SIG-M5 (cell line): ENCODE results near the gene OR51E2.

Experiments
- DNase-seq: peaks from one replicate; lab custom pipeline; 2025; lab: John Stamatoyannopoulos, UW

OR51E2 gene

DNA sequence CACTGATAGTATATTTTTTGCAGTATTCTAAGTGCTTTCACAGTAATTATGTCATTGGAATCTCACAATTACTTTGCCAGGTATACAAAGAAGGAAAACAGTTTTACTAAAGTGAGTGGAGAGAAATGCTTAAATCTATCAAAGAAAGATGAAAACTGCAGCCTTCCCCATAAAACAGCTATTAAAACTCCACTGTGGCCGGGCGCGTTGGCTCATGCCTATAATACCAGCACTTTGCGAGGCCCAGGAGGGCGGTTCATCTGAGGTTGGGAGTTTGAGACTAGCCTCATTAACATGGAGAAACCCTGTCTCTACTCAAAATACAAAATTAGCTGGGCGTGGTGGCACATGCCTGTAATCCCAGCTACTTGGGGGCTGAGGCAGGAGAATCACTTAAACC lies 34.8 kb downstream of the OR51E2 start:
- no peak for DNase-seq

DNA sequence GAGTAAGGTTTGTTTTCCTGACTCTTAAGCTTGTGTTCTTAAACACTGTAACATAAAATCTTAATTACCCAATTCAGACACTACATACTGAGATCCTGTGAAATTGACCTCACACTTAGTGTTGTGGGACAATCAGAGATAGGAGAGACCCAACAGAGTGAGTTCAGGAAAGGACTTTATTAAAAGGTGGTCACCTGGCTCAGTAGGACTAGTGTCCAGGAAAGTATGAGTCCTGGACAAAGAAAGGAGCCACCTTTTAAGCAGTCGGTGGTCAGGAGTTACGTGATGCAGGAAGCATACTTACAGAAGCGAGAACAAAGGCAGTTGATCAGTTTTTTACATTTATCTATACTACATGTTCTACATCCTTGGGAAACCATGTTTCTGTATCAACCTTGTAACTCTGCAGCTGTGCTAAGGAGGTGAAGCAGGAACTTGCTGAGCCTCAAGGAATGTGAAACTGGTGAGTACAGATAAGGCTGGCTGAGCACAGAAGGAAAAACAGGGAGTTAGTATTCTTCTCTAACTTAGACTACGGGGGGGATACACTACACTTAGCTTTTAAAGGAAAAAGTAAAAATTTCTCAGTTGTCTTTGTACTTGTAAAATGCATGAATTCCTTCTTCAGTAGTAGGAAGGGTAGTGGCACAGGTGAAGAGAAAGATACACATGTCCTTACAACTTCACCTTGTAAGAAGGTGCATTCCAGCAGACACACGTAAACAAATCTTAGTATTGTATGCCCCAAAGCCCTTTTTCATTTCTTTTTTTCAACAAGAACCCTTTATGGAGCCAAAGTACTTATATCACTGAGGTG lies 38.8 kb downstream of the OR51E2 start:
- no peak for DNase-seq

DNA sequence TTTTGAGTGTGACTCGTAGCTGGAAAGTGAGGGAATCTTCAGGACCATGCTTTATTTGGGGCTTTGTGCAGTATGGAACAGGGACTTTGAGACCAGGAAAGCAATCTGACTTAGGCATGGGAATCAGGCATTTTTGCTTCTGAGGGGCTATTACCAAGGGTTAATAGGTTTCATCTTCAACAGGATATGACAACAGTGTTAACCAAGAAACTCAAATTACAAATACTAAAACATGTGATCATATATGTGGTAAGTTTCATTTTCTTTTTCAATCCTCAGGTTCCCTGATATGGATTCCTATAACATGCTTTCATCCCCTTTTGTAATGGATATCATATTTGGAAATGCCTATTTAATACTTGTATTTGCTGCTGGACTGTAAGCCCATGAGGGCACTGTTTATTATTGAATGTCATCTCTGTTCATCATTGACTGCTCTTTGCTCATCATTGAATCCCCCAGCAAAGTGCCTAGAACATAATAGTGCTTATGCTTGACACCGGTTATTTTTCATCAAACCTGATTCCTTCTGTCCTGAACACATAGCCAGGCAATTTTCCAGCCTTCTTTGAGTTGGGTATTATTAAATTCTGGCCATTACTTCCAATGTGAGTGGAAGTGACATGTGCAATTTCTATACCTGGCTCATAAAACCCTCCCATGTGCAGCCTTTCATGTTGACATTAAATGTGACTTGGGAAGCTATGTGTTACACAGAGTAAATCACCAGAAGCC lies 42.9 kb downstream of the OR51E2 start:
- no peak for DNase-seq

- no peak for DNase-seq
These were observed 49.9 kb downstream of the OR51E2 start for GRCh38 chr11:4647766-4648165.

DNA sequence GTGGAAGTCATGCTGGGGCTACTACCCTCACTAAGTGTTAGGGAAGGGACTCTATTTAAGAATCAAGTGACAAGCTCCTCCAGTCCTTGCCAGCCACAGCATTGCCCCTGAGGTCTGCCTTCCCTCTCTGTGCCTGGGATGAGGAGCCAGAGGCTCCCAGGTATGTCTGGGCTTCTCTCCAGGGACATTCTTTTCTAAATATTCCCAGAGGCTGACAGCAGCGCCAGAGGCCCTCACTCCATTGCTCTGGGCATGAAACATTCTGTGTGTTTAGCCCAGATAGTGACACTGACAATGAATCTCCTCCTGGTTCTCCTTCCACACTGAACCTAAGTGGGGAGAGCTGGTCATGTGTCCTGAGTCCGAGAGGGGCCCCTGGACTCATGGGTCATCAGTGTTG lies 51.7 kb downstream of the OR51E2 start:
- no peak for DNase-seq

- DNase-seq = no peak
These were observed 53.4 kb downstream of the OR51E2 start for GRCh38 chr11:4644233-4644632.

GRCh38 chr11:4643682-4644081 lies 54.0 kb downstream of the OR51E2 start, which contains the start of gene OR51E1:
TSS of gene OR51E1 (plus strand) at chr11:4643982. CDS start at chr11:4652527, 8,545 bp downstream.
- no peak for DNase-seq

- DNase-seq = no peak
These were observed 54.6 kb downstream of the OR51E2 start for GRCh38 chr11:4643076-4643475.

- DNase-seq = no peak
These were observed 55.6 kb downstream of the OR51E2 start for GRCh38 chr11:4642043-4642442.

- no peak for DNase-seq
These were observed 56.2 kb downstream of the OR51E2 start for GRCh38 chr11:4641501-4641900.

GRCh38 chr11:4639931-4640330 lies 57.7 kb downstream of the OR51E2 start:
- no peak for DNase-seq

DNA sequence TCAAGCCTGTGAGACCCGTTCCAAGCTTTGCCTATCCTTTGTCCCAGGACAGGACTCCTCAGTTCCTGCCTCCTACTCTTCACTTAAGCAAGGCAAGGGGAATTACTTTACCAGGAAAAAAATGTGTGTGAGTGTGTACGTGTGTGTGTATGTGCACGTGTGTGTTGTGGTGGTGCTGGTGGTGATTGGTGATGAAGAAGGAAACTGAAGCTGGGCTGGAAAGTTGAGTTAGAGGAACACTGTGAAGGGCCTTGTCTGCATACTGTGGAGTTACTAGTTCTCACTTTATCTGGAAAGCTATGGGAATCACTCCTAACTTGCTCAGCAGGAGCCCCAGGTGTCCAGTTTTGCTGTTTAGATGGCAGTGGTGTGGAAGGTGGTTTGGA lies 60.0 kb downstream of the OR51E2 start:
- DNase-seq = no peak

DNA sequence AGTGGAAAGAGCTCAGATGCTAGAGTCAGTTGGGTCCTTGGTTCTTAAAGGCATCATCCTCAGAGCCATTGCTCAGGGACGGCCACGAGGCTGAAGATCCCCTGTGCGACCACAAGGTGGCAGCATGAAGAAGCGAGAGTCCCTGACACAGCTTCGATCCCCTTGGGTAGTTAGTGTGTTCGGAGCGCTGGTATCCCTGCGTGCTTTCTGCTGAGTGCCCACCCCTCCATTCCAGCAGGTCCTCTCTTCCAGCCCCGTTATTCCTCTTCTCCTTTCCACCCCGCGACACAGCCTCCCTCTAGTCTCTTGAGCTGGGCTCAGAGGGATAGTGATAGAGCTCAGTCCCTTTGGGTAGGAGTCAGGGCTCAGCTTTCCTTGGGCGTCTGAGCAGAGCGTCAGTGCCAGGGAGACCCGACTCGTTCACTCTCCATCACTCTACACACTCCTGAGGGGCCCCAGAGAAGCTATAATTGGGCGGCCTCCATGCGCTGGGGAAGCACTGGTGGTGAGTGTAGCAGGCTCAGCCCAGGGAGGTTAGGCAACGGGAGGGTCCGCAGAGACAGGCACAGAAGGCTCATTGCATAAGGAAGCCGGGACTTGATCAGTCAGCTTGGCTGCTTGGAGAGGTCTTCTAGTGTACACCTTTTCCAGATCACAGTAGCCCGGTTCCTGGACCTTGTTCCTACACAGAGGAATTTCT lies 60.5 kb downstream of the OR51E2 start, which contains the start of gene OR51D1:
Gene OR51D1 (plus strand): TSS at position 516 of the 700 bp plus-strand sequence. CDS start 2,314 bp downstream, outside the sequence.
- DNase-seq = no peak

DNA sequence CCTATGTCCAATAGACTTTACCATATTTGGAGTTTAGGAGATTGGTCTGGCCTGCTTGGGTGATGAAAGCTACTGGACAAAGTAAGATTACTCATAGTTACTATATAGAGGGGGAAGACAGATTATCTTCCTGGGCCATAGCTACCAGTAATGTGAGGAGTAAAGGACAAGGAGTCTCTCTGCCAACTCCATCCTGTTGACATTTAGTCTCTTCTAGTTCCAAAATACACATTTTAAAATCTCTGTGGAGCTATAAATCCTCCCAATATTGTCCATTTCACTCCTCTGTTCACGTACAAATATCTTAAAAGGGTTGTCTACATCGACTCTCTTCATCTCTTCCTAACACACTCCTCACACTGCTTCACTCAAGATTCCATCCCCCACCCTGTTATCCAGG lies 61.5 kb downstream of the OR51E2 start:
- no peak for DNase-seq
